H54 (cell line): Measurements from ENCODE around the gene DEFB119.

Source experiments
- DNase-seq: peaks from one replicate; pipeline ENCODE4 v3.0.0; 2011; ENCODE audit warnings: low spot score, mixed read lengths; ENCODE audit not compliant: insufficient read length
- FAIRE-seq: peaks from 3 replicates; lab custom pipeline; 2011; peaks lifted over from hg19 to GRCh38; lab: Jason Lieb, UNC
- POLR2A ChIP-seq: IDR thresholded peaks from 2 replicates; pipeline ENCODE4 v1.6.1; 2011; ENCODE audit warnings: low read depth, mild to moderate bottlenecking, low read length

Gene DEFB119

GRCh38 chr20:31363295-31363694 lies 27.1 kb downstream of the DEFB119 start:
- FAIRE-seq (no peak), DNase-seq (no peak)
- no peak for TF ChIP-seq POLR2A

- TF ChIP-seq POLR2A = no peak
- DNase-seq (no peak), FAIRE-seq (no peak)
These were observed 34.4 kb downstream of the DEFB119 start for GRCh38 chr20:31355981-31356380.

GRCh38 chr20:31341470-31341869 lies 48.9 kb downstream of the DEFB119 start:
- no peak for FAIRE-seq
- no peak for DNase-seq
- TF ChIP-seq POLR2A = no peak

GRCh38 chr20:31330893-31331292 lies 59.5 kb downstream of the DEFB119 start:
- FAIRE-seq = no peak
- TF ChIP-seq POLR2A = no peak
- DNase-seq = no peak
